OCI-LY7 (cell line): ENCODE data around the gene MMP11. TPM values are rescaled to one million over a fixed set of nuclear protein-coding genes. Genes with fewer than 3 reads are reported as not detected.

Experiments
- BruUV-seq: library from RNA; stranded (reverse); fragments of 400-500 nt; replicated peaks from 2 replicates; lab custom pipeline; 2021; lab: Mats Ljungman, UMichigan
- CTCF ChIA-PET: fragments of 300-600 bp; sonication (Branson Sonifier 250); formaldehyde crosslinking; loops from one replicate; lab custom pipeline; 2022; ENCODE audit warnings: antibody characterized with exemption; ENCODE audit not compliant: unreplicated experiment; lab: Charles Lee
- POLR2A ChIA-PET: fragments of 300-600 bp; sonication (Branson Sonifier 250); formaldehyde crosslinking; loops from one replicate; lab custom pipeline; 2022; ENCODE audit warnings: antibody characterized with exemption; lab: Charles Lee
- DNase-seq: peaks from one replicate; pipeline ENCODE4 v3.0.0-alpha.2; 2015; ENCODE audit warnings: low spot score
- H2AFZ ChIP-seq: fragments of 200-600 bp; sonication (generic), shearing (Covaris generic); 2 replicates; pipeline ENCODE4 v1.6.1; 2014; ENCODE audit warnings: mild to moderate bottlenecking, antibody characterized with exemption, low read length, moderate library complexity
- H3K27ac ChIP-seq: fragments of 200-600 bp; sonication (generic); 2 replicates; pipeline ENCODE4 v1.5.1; 2014; ENCODE audit warnings: mixed run types, low read depth, mild to moderate bottlenecking, moderate library complexity, low read length, inconsistent platforms; ENCODE audit not compliant: poor library complexity, severe bottlenecking
- H3K36me3 ChIP-seq: fragments of 200-600 bp; sonication (generic); 2 replicates; pipeline ENCODE4 v1.6.1; 2014; ENCODE audit warnings: mild to moderate bottlenecking, antibody characterized with exemption, low read length, moderate library complexity, mixed read lengths; ENCODE audit not compliant: insufficient read depth
- H3K4me1 ChIP-seq: fragments of 200-600 bp; sonication (generic); 2 replicates; pipeline ENCODE4 v1.5.1; 2014; ENCODE audit warnings: mild to moderate bottlenecking, low read length; ENCODE audit not compliant: insufficient read depth, poor library complexity, severe bottlenecking
- H3K4me2 ChIP-seq: fragments of 200-600 bp; sonication (generic); 2 replicates; pipeline ENCODE4 v1.6.1; 2014; ENCODE audit warnings: mild to moderate bottlenecking, low read length
- H3K4me3 ChIP-seq: fragments of 200-600 bp; sonication (generic); 2 replicates; pipeline ENCODE4 v1.5.1; 2014; ENCODE audit warnings: mild to moderate bottlenecking, low read depth, low read length; ENCODE audit not compliant: poor library complexity, severe bottlenecking
- H3K79me2 ChIP-seq: fragments of 200-600 bp; sonication (generic); 2 replicates; pipeline ENCODE4 v1.6.1; 2016; ENCODE audit warnings: low read depth, mild to moderate bottlenecking, low read length, moderate library complexity, mixed read lengths; ENCODE audit not compliant: insufficient read depth
- H3K9me2 ChIP-seq: fragments of 200-600 bp; sonication (generic); 2 replicates; pipeline ENCODE4 v1.6.1; 2016; ENCODE audit warnings: mild to moderate bottlenecking, low read length, mixed read lengths; ENCODE audit not compliant: insufficient read depth
- H3K9me3 ChIP-seq: fragments of 200-600 bp; sonication (generic); 2 replicates; pipeline ENCODE4 v1.6.1; 2014; ENCODE audit warnings: mild to moderate bottlenecking, mixed run types, low read length, mixed read lengths
- H4K20me1 ChIP-seq: fragments of 200-600 bp; sonication (generic); 2 replicates; pipeline ENCODE4 v1.6.1; 2014; ENCODE audit warnings: mild to moderate bottlenecking, antibody characterized with exemption, low read length, moderate library complexity, mixed read lengths; ENCODE audit not compliant: insufficient read depth
- EZH2phosphoT487 ChIP-seq: fragments of 200-600 bp; sonication (generic); IDR thresholded peaks from 2 replicates; pipeline ENCODE4 v1.6.1; 2018; ENCODE audit warnings: low read depth, borderline replicate concordance, mild to moderate bottlenecking, mixed run types, antibody characterized with exemption, low read length, moderate library complexity, mixed read lengths
- intact Hi-C: fragments of 100-400 bp; cut with micrococcal nuclease; formaldehyde crosslinking; loops from one replicate; pipeline ENCODE4 v1.10.0; 2022; ENCODE audit not compliant: unreplicated experiment
- total RNA-seq, 2 experiments: library from RNA; depleted of rRNA in 1 of 2; stranded (reverse); fragments of >200 nt in 1 of 2; shearing (Covaris generic) in 1 of 2; gene quantifications; 2 replicates each; pipeline ENCODE4 v1.2.3, GENCODE V29; 2014 to 2022
- TF ChIP-seq, protein P1 (sequence below): fragments of 200-600 bp; sonication (generic); conservative IDR thresholded peaks from 2 replicates; pipeline ENCODE4 v1.5.1; 2014; ENCODE audit warnings: mild to moderate bottlenecking, antibody characterized with exemption, low read length, moderate library complexity, mixed read lengths

The MMP11 gene
- total RNA-seq, 2 experiments from 2014 or later: 9.2 to 12.9 TPM

DNA sequence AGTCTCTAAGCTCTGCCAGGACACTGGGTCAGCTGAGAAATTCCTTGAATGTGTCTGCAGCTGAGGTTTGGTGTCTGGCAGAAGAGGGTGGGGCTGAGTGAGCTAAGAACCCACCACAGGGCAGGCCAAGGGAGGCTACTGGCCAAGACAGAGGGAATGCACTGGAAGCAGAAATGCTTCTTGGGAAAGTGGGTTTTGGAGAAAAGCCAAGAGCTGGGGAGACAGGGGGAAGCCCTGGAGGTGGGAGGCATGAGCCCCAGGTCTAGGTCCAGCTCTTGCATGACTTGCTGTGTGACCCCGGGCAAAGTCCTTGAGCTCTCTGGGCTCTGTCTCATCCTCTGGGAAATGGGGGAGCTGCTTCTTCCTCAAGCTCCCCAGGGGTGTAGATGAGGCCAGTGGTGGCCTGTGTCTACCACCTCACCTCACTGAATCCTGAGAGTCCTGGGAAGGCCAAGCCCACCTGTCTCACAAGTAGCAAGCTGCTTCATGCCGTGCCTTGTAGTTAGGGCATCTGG is 2.3 kb downstream of the MMP11 start:
- no peak overlapping the region for H3K4me3 ChIP-seq
- H2AFZ ChIP-seq: no peak overlapping the region
- H3K4me1 ChIP-seq: peaks cover 39% of the 10 kb centered on the region
- H4K20me1 ChIP-seq: no peaks in the 10 kb centered on the region
- H3K4me2 ChIP-seq: no peak overlapping the region
- intact Hi-C loops: no loop called here
- H3K27ac ChIP-seq: no peak overlapping the region
- BruUV-seq: no TSS peak
- no peaks in the 10 kb centered on the region for H3K9me3 ChIP-seq
- no peaks in the 10 kb centered on the region for H3K36me3 ChIP-seq
- H3K9me2 ChIP-seq: no peaks in the 10 kb centered on the region
- CTCF ChIA-PET: interaction anchor here (0.9 kb wide), 1 partner anchor 75 kb away, joined by 3 read pairs; no protein-coding TSS in a partner anchor
- DNase-seq: no peak
- no peaks in the 10 kb centered on the region for H3K79me2 ChIP-seq
- POLR2A ChIA-PET: interaction anchor here (0.6 to 1.1 kb wide), 2 partner anchors 12 to 13 kb away, joined by 3 read pairs; partner anchors contain the start of gene SMARCB1
- no peak for TF ChIP-seq EZH2phosphoT487
- TF ChIP-seq, protein P1, sequence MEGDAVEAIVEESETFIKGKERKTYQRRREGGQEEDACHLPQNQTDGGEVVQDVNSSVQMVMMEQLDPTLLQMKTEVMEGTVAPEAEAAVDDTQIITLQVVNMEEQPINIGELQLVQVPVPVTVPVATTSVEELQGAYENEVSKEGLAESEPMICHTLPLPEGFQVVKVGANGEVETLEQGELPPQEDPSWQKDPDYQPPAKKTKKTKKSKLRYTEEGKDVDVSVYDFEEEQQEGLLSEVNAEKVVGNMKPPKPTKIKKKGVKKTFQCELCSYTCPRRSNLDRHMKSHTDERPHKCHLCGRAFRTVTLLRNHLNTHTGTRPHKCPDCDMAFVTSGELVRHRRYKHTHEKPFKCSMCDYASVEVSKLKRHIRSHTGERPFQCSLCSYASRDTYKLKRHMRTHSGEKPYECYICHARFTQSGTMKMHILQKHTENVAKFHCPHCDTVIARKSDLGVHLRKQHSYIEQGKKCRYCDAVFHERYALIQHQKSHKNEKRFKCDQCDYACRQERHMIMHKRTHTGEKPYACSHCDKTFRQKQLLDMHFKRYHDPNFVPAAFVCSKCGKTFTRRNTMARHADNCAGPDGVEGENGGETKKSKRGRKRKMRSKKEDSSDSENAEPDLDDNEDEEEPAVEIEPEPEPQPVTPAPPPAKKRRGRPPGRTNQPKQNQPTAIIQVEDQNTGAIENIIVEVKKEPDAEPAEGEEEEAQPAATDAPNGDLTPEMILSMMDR: no peak

DNA sequence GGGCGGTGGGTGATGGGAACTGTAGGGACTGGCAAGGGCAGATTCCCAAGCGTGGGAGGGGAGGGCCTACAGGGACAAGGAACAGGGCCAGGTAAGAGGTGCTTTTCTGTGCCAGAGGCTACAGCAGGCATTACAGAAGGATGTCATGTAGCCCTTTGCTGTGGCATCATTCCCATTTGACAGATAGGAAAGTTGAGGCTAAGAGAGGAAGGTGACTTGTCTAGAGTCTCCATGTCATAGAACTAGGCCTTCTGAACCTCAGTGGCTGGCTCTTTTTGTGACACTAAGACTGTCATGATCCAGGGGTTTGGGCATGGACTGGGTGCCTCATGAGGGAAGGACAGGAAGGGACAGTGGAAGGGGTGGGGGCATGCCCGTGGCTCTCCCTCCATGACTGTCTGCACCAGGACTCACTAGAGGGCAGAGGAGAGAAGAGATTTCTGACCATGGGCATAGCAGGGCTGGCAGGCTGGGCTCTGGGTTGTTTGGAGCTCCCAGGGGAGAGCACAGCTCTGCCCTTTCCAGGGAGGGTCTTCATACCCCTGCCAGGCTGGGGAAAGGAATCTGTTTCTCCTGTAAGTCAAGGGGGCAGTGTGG is 3.2 kb downstream of the MMP11 start:
- Histone ChIP-seq H2AFZ (no peak overlapping the region), H3K4me1 (peaks cover 31% of the 10 kb centered on the region), H3K36me3 (no peaks in the 10 kb centered on the region), H4K20me1 (no peaks in the 10 kb centered on the region), H3K79me2 (no peaks in the 10 kb centered on the region), H3K9me3 (no peaks in the 10 kb centered on the region), H3K27ac (no peak overlapping the region), H3K4me2 (no peak overlapping the region), H3K9me2 (no peaks in the 10 kb centered on the region), H3K4me3 (no peak overlapping the region)
- no TSS peak for BruUV-seq
- no peak for TF ChIP-seq EZH2phosphoT487
- TF ChIP-seq, protein P1: no peak; the same call in 1 of the 2 replicates
- CTCF ChIA-PET: no interaction called here
- POLR2A ChIA-PET: interaction anchor here (0.6 kb wide), 1 partner anchor 12 kb away, joined by 3 read pairs; no protein-coding TSS in a partner anchor
- intact Hi-C loops: no loop called here
- DNase-seq: no peak
